ENCODE measurements around the gene C10orf62.
"Not testable (repeated sequence)": the region's sequence is repeated elsewhere in the genome, so short reads cannot be mapped to it uniquely, and the experiment has no call there.

C10orf62 gene

GRCh38 chr10:97566336-97566996, 23.1 kb upstream of the C10orf62 start:
- DNase-seq: no peak

GRCh38 chr10:97567891-97568290, 21.6 kb upstream of the C10orf62 start:
- no peak for DNase-seq

DNA sequence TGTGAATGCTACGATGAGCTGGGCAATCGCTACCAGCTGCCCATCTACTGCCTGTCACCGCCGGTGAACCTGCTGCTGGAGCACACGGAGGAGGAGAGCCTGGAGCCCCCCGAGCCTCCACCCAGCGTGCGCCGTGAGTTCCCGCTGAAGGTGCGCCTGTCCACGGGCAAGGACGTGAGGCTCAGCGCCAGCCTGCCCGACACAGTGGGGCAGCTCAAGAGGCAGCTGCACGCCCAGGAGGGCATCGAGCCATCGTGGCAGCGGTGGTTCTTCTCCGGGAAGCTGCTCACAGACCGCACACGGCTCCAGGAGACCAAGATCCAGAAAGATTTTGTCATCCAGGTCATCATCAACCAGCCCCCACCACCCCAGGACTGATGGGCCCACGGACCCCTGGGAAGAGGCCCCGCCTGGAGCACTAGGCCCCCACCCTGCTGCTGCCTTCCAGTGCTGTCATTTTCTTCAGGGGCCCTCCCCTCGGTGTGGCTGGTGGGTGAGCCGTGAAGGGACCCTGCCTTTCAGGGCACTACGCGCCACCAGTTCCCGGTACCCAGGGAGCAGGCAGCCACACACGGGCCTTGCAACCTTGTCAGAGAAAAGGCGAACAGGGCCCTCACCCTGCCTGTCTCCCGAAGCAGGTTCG, 19.3 kb upstream of the C10orf62 start:
- DNase-seq: no peak

- DNase-seq: no peak
Measured at GRCh38 chr10:97570789-97571471, 18.6 kb upstream of the C10orf62 start.

DNA sequence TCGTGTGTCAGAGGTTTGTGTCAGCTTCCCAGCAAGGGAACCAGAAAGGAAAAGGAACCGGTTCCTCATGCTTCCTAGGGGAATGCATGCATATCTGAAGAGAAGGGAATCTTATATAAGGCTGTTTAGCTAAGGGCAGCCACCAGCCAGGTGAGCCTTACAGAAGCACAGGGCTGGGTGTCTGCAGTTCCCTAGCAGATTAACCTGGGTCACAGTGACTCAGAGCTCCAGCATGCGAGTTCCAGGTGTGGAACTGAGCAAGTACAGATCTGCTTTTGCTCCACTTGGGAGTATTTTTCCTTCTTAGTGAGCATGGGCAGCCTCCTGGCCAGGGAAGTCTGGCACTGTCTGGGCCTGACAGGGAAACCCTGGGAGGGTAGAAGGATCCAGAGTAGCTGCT, 17.9 kb upstream of the C10orf62 start:
- DNase-seq: no peak

GRCh38 chr10:97572214-97572989, 17.1 kb upstream of the C10orf62 start, which contains the start of gene ANKRD2:
Gene ANKRD2, plus strand, starts transcription at chr10:97572779. Its CDS starts 10 bp downstream, at chr10:97572789.
- no peak for DNase-seq

GRCh38 chr10:97573021-97573420, 16.5 kb upstream of the C10orf62 start:
- DNase-seq: no peak

DNA sequence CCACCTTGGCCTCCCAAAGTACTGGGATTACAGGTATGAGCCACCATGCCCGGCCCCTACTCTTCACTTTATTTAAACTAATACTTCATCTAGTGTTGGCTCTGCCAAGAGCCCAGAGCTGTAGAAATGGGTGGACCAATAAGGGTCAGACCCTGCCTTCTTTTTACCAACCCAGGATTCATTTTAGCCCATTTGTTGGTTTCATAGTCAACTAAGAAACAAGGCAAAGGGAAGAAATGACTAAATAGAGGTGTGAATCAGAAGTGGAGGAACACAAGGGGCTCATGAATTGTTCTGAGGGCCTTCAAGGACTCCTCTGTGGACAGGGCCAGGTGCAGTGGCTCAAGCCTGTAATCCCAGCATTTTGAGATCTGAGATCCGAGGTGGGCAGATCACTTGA, 15.8 kb upstream of the C10orf62 start:
- DNase-seq: no peak

GRCh38 chr10:97574374-97575126, 15.0 kb upstream of the C10orf62 start:
- DNase-seq: peak; percentile 48

DNA sequence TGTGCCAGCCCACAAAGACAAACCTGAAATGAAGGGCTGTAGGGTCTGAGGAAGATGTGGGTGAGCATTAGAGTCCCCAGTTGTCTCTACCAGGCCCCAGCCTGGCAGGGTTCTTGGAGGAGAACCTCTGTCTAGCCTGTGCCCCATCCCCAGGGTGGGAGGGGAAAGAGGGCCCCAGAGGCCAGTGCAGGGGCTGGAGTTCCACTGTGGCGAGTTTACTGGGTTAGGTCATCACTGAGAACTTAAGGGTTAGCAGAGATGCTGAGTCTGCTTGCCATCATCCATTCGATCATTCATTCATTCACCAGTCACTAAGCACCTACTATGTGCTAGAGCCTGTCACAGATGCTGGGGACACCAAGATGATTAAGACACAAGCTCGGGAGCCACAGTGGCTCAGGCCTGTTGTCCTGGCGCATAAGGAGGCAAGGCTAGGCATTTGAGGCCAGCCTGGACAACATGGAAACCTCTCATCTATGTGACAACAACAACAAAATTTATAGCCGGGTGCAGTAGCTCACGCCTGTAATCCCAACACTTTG, 14.3 kb upstream of the C10orf62 start:
- no peak for DNase-seq

DNA sequence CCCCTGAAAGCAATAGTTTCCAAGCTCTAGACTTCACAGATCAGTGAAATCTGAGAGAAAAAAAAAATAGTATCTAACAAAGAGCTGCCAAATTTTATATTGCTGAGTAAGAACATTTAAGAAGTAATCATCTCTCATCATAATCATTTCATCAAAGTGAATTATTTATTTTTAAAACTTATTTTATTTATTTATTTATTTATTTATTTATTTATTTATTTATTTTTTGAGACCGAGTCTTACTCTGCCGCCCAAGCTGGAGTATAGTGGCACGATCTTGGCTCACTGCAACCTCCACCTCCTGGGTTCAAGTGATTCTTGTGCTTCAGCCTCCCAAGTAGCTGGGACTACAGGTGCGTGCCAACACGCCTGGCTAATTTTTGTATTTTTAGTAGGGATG, 13.0 kb upstream of the C10orf62 start:
- not testable (repeated sequence) for DNase-seq

DNA sequence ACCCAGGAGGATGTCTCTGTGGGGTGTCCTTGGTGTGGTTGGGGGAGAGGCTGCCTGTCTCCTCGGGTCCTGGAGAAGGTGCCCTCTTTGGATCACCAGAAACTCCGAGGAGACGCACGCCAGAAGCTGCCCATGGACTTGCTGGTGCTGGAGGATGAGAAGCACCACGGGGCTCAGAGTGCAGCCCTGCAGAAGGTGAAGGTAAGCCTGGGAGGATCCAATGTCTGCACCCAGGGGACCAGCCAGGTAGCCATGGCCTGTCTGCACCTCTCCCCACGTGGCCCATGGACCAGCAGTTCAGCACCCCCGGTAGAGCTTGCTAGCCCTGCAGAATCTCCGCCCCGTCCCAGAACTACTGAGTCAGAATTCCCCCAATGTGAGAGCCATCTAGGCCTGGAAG, 11.8 kb upstream of the C10orf62 start:
- no peak for DNase-seq

- DNase-seq: no peak
Measured at GRCh38 chr10:97578171-97578844, 11.2 kb upstream of the C10orf62 start.

GRCh38 chr10:97580421-97581367, 8.8 kb upstream of the C10orf62 start:
- no peak for DNase-seq

- no peak for DNase-seq
Measured at GRCh38 chr10:97582169-97582568, 7.4 kb upstream of the C10orf62 start.

DNA sequence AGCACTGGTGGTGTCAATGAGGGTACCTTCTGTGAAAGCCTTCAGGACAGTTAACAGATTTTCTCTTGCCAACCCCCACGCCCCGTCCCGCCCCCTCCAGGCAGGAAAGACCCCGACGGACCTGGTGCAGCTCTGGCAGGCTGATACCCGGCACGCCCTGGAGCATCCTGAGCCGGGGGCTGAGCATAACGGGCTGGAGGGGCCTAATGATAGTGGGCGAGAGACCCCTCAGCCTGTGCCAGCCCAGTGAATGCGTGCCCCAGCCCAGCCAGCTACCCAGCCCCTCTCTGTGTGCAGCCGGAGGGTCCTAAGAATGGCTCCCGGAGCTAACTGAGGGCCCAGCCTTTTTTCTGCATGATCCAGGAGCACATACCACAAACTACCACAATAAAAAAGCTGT, 6.0 kb upstream of the C10orf62 start:
- no peak for DNase-seq

DNA sequence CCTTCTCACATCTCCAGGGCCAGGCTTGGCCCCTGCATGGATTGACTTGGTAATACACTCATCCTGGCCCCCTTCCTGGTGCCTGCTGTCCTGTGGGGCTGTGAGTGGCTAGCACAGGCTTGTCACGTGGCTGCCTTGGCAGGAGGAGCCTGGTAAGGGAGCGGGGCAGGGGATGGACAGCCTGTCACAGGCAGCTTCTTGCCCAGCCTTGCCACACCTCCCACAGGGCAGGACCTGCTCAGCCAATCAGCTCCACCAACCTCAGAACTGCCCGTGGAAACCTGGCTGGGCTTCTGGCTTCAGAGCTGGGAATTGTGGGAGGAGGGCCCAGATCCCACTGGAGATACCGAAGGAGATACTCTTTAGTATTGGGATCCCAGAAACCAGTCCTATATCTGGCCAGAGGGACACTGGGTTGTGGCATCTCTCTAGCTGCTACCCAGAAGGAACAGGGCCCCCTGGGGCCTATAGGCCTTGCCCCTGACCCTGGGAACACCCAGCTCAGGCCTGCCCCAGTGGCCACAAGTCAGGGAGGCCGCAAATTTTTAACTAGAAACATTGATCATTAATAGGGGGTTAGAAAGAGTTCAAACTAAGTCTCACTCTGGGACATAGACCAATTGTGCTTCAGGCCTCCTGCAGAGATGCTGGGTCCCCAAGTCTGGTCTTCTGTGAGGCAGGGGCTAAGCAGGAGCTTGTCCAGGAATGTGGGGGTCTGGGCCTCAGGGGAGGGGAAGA, 5.3 kb upstream of the C10orf62 start, which contains the start of gene HOGA1:
Gene HOGA1 (plus strand): TSS at position 330 of the 738 bp plus-strand sequence. CDS start 315 bp downstream, at position 645.
- DNase-seq: no peak

GRCh38 chr10:97584798-97585438, 4.6 kb upstream of the C10orf62 start:
- no peak for DNase-seq

GRCh38 chr10:97585439-97585811, 4.1 kb upstream of the C10orf62 start:
- DNase-seq: no peak

All from DMS79 (cell line).